ENCODE measurements around the gene ABCB8. TPM values are rescaled to one million over a fixed set of nuclear protein-coding genes. Genes with fewer than 3 reads are reported as not detected.
"Not testable (repeated sequence)": the region's sequence is repeated elsewhere in the genome, so short reads cannot be mapped to it uniquely, and the experiment has no call there.

The ABCB8 gene
- total RNA-seq, 3 donors from 2014 or later, result 48.1 to 54.6 (median 48.5) TPM

DNA sequence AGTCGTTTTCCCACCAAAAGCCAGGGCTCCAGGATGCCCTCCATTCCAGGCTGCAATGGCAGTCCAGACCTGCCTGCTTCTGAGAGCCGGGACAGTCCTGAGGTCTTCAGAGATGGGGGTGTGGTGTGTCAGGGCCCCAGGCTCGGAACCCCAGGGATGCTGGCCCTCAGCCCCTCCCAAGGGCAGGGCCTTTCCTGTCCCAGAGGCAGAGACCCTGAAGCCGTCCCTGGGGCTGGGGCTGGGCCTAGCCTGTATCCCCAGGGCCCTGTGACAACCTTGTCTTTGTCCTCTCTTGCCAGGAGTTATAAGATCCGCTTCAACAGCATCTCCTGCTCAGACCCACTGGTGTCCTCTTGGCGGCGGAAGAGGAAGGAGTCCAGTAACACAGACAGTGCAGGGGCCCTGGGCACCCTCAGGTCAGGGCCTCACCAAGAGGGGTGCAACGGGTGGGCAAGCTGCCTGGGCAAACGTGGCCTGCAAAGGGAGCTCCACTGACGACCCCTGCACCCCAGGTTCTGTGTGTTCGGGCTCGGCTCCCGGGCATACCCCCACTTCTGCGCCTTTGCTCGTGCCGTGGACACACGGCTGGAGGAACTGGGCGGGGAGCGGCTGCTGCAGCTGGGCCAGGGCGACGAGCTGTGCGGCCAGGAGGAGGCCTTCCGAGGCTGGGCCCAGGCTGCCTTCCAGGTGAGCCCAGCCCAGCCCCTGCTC is 21.5 kb upstream of the ABCB8 start:
- no peak overlapping the region for H3K4me3 Mint-ChIP-seq

DNA sequence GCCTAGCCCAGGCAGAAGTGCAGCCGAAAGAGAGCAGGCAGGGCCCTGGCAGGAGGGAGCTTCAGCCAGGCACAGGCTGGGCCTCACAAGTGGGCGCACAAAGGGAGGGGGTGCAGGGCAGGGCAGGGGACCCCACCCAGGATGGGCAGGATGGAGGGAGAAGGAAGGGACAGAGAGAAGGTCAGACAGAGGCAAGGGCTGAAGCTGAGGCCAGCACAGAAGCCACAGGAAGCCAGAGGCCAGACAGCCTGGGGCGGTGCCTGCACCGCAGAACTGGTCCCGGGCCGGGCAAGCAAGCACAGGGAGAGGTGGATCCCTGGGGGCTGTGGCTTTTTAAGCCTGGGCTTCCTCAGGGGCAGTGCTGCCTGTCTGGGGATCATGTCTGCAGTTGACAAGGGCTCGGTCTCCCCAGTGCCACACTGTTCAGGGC is 20.8 kb upstream of the ABCB8 start:
- H3K36me3 Mint-ChIP-seq (ENCODE audit: insufficient read depth), result peaks cover 2% of the 10 kb centered on the region
- no peaks in the 10 kb centered on the region for H3K9me3 Mint-ChIP-seq
- H3K27me3 Mint-ChIP-seq (ENCODE audit: low read depth), result no peaks in the 10 kb centered on the region
- peaks cover 42% of the 10 kb centered on the region for H3K4me1 Mint-ChIP-seq (ENCODE audit: low read depth)
- ATAC-seq (no peak), DNase-seq (no peak)
- peak overlapping the region; percentile 79 for H3K4me3 Mint-ChIP-seq

More for the DNA sequence above, 21.5 kb upstream of the ABCB8 start:
- peaks cover 35% of the 10 kb centered on the region for H3K4me1 Mint-ChIP-seq (ENCODE audit: low read depth)
- DNase-seq, result no peak
- H3K27me3 Mint-ChIP-seq (ENCODE audit: low read depth), result no peaks in the 10 kb centered on the region
- no peak for ATAC-seq
- H3K9me3 Mint-ChIP-seq, result no peaks in the 10 kb centered on the region
- peaks cover 4% of the 10 kb centered on the region for H3K36me3 Mint-ChIP-seq (ENCODE audit: insufficient read depth)

GRCh38 chr7:151008143-151008510 is 20.1 kb upstream of the ABCB8 start:
- H3K4me3 Mint-ChIP-seq, result peak overlapping the region; percentile 79
- no peaks in the 10 kb centered on the region for H3K27me3 Mint-ChIP-seq (ENCODE audit: low read depth)
- H3K36me3 Mint-ChIP-seq (ENCODE audit: insufficient read depth), result peaks cover 2% of the 10 kb centered on the region
- DNase-seq, result no peak
- peaks cover 49% of the 10 kb centered on the region for H3K4me1 Mint-ChIP-seq (ENCODE audit: low read depth)
- ATAC-seq, result peak; percentile 25 to 36
- H3K9me3 Mint-ChIP-seq, result no peaks in the 10 kb centered on the region

- peaks cover 2% of the 10 kb centered on the region for H3K36me3 Mint-ChIP-seq (ENCODE audit: insufficient read depth)
- peaks cover 51% of the 10 kb centered on the region for H3K4me1 Mint-ChIP-seq (ENCODE audit: low read depth)
- H3K4me3 Mint-ChIP-seq, result peak overlapping the region; percentile 79
- DNase-seq (peak; percentile 77), ATAC-seq (peak; percentile 77)
- no peaks in the 10 kb centered on the region for H3K27me3 Mint-ChIP-seq (ENCODE audit: low read depth)
- H3K9me3 Mint-ChIP-seq, result no peaks in the 10 kb centered on the region
Measured at GRCh38 chr7:151008511-151009323, 19.5 kb upstream of the ABCB8 start.

- H3K27me3 Mint-ChIP-seq (ENCODE audit: low read depth), result no peaks in the 10 kb centered on the region
- no peak overlapping the region for H3K4me3 Mint-ChIP-seq
- peaks cover under 1% of the 10 kb centered on the region for H3K36me3 Mint-ChIP-seq (ENCODE audit: insufficient read depth)
- ATAC-seq (no peak), DNase-seq (no peak)
- peaks cover 58% of the 10 kb centered on the region for H3K4me1 Mint-ChIP-seq (ENCODE audit: low read depth)
- H3K9me3 Mint-ChIP-seq, result no peaks in the 10 kb centered on the region
Measured at GRCh38 chr7:151009327-151010036, 18.8 kb upstream of the ABCB8 start.

DNA sequence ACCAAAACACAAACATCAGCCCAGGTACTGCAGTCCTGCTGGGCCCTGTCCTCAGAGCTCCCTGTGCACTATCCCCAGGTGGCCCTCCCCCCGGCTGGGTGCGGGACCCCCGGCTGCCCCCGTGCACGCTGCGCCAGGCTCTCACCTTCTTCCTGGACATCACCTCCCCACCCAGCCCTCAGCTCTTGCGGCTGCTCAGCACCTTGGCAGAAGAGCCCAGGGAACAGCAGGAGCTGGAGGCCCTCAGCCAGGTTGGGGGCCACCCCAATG is 18.3 kb upstream of the ABCB8 start:
- ATAC-seq (no peak), DNase-seq (no peak)
- Mint-ChIP-seq H3K36me3 (ENCODE audit: insufficient read depth) (no peaks in the 10 kb centered on the region), H3K27me3 (ENCODE audit: low read depth) (no peaks in the 10 kb centered on the region), H3K4me3 (no peak overlapping the region), H3K4me1 (ENCODE audit: low read depth) (peaks cover 63% of the 10 kb centered on the region), H3K9me3 (no peaks in the 10 kb centered on the region)

- Mint-ChIP-seq H3K36me3 (ENCODE audit: insufficient read depth) (no peaks in the 10 kb centered on the region), H3K4me1 (ENCODE audit: low read depth) (peaks cover 69% of the 10 kb centered on the region), H3K4me3 (peak overlapping the region; percentile 60), H3K27me3 (ENCODE audit: low read depth) (no peaks in the 10 kb centered on the region), H3K9me3 (no peaks in the 10 kb centered on the region)
- no peak for DNase-seq
- ATAC-seq, result peak; percentile 4
Measured at GRCh38 chr7:151010307-151011096, 17.7 kb upstream of the ABCB8 start.

- H3K27me3 Mint-ChIP-seq (ENCODE audit: low read depth), result no peaks in the 10 kb centered on the region
- H3K4me3 Mint-ChIP-seq, result peak overlapping the region; percentile 60
- H3K9me3 Mint-ChIP-seq, result no peaks in the 10 kb centered on the region
- DNase-seq (no peak), ATAC-seq (no peak)
- peaks cover 71% of the 10 kb centered on the region for H3K4me1 Mint-ChIP-seq (ENCODE audit: low read depth)
- no peaks in the 10 kb centered on the region for H3K36me3 Mint-ChIP-seq (ENCODE audit: insufficient read depth)
Measured at GRCh38 chr7:151011097-151011409, 17.2 kb upstream of the ABCB8 start.

DNA sequence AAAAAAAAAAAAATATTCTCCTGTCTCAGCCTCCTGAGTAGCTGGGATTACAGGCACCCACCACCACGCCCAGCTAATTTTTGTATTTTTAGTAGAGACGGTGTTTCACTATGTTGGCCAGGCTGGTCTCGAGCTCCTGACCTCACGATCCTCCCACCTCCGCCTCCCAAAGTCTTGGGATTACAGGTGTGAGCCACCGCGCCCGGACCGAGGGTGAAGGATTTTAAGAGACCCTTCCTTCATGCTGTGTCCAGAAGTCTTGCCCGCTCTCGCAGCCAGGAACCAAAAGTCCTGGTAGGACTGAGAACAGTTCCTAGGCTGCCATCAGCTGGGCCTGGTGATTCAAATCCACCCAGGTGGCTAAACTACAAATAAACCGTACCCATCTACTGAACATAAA is 16.6 kb upstream of the ABCB8 start:
- not testable (repeated sequence) for ATAC-seq; H3K36me3 Mint-ChIP-seq (ENCODE audit: insufficient read depth); H3K9me3 Mint-ChIP-seq; H3K27me3 Mint-ChIP-seq (ENCODE audit: low read depth); DNase-seq
- H3K4me3 Mint-ChIP-seq, result peak overlapping the region; percentile 29
- H3K4me1 Mint-ChIP-seq (ENCODE audit: low read depth), result peaks cover 75% of the 10 kb centered on the region

- peak overlapping the region; percentile 37 for H3K4me3 Mint-ChIP-seq
- H3K4me1 Mint-ChIP-seq (ENCODE audit: low read depth), result peaks cover 79% of the 10 kb centered on the region
Measured at GRCh38 chr7:151012031-151012692, 16.1 kb upstream of the ABCB8 start.

GRCh38 chr7:151012911-151013347 is 15.3 kb upstream of the ABCB8 start:
- DNase-seq, result no peak

More at GRCh38 chr7:151012031-151012692, 16.1 kb upstream of the ABCB8 start:
- DNase-seq, result no peak
- H3K27me3 Mint-ChIP-seq (ENCODE audit: low read depth), result no peaks in the 10 kb centered on the region
- H3K9me3 Mint-ChIP-seq, result no peaks in the 10 kb centered on the region
- ATAC-seq, result no peak
- H3K36me3 Mint-ChIP-seq (ENCODE audit: insufficient read depth), result no peaks in the 10 kb centered on the region

DNA sequence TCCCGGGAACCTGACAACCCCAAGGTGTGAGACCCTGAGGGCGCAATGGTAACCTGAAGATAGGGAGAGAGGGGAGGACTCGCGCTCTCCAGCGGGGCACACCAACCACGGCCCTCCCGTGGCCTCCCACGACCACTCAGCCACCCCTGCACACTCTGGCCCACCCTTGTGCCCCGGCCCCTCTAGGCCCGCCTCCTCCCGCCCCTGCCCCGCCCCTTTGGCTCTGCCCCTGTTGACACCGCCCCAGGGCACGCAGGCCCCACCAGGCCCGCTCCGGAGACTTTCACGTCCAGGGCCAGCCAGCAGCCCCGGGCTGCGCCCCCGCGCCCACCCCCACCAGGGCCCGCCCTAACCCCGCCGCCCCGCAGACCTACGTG is 14.9 kb upstream of the ABCB8 start:
- ATAC-seq (peak; percentile 0 to 2), DNase-seq (no peak)
- Mint-ChIP-seq H3K4me1 (ENCODE audit: low read depth) (peaks cover 79% of the 10 kb centered on the region), H3K27me3 (ENCODE audit: low read depth) (peaks cover 2% of the 10 kb centered on the region), H3K36me3 (ENCODE audit: insufficient read depth) (no peaks in the 10 kb centered on the region), H3K9me3 (no peaks in the 10 kb centered on the region), H3K4me3 (no peak overlapping the region)

More at GRCh38 chr7:151012911-151013347, 15.3 kb upstream of the ABCB8 start:
- no peak for ATAC-seq
- Mint-ChIP-seq H3K36me3 (ENCODE audit: insufficient read depth) (no peaks in the 10 kb centered on the region), H3K4me1 (ENCODE audit: low read depth) (peaks cover 79% of the 10 kb centered on the region), H3K4me3 (peak overlapping the region; percentile 37), H3K9me3 (no peaks in the 10 kb centered on the region), H3K27me3 (ENCODE audit: low read depth) (no peaks in the 10 kb centered on the region)

DNA sequence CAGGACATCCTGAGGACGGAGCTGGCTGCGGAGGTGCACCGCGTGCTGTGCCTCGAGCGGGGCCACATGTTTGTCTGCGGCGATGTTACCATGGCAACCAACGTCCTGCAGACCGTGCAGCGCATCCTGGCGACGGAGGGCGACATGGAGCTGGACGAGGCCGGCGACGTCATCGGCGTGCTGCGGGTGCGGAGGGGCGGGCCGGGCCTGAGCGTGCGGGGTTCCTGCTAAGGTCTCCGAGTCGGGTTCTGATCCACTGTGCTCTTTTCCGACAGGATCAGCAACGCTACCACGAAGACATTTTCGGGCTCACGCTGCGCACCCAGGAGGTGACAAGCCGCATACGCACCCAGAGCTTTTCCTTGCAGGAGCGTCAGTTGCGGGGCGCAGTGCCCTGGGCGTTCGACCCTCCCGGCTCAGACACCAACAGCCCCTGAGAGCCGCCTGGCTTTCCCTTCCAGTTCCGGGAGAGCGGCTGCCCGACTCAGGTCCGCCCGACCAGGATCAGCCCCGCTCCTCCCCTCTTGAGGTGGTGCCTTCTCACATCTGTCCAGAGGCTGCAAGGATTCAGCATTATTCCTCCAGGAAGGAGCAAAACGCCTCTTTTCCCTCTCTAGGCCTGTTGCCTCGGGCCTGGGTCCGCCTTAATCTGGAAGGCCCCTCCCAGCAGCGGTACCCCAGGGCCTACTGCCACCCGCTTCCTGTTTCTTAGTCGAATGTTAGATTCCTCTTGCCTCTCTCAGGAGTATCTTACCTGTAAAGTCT is 14.3 kb upstream of the ABCB8 start:
- peaks cover 77% of the 10 kb centered on the region for H3K4me1 Mint-ChIP-seq (ENCODE audit: low read depth)
- no peaks in the 10 kb centered on the region for H3K36me3 Mint-ChIP-seq (ENCODE audit: insufficient read depth)

More for the DNA sequence above, 14.3 kb upstream of the ABCB8 start:
- ATAC-seq, result peak; percentile 45 to 46
- peak overlapping the region; percentile 79 for H3K4me3 Mint-ChIP-seq
- peaks cover 3% of the 10 kb centered on the region for H3K27me3 Mint-ChIP-seq (ENCODE audit: low read depth)
- DNase-seq, result peak; percentile 70
- H3K9me3 Mint-ChIP-seq, result no peaks in the 10 kb centered on the region

All from activated T-cell treated with anti-CD3 and anti-CD28 coated beads, Interleukin-2, amount 50 U/mL, for 4 hours (primary cell).